ENCODE results near the gene RNF182.
"Not testable (repeated sequence)": the region's sequence is repeated elsewhere in the genome, so short reads cannot be mapped to it uniquely, and the experiment has no call there.

Gene RNF182

DNA sequence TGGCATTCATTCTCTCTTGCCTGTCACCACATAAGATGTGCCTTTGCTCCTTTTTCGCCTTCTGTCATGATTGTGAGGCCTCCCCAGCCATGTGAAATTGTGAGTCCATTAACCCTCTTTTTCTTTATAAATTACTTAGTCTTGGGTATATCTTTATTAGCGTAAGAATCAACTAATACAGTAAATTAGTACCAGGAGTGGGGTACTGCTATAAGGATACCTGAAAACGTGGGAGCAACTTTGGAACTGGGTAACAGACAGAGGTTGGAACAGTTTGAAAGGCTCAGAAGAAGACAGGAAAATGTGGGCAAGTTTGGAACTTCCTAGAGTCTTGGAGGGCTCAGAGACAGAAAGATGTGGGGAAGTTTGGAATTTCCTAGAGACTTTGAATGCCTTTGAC is 46.6 kb downstream of the RNF182 start:
- no peak for DNase-seq (ENCODE audit: low spot score)
- TF ChIP-seq, protein P1, sequence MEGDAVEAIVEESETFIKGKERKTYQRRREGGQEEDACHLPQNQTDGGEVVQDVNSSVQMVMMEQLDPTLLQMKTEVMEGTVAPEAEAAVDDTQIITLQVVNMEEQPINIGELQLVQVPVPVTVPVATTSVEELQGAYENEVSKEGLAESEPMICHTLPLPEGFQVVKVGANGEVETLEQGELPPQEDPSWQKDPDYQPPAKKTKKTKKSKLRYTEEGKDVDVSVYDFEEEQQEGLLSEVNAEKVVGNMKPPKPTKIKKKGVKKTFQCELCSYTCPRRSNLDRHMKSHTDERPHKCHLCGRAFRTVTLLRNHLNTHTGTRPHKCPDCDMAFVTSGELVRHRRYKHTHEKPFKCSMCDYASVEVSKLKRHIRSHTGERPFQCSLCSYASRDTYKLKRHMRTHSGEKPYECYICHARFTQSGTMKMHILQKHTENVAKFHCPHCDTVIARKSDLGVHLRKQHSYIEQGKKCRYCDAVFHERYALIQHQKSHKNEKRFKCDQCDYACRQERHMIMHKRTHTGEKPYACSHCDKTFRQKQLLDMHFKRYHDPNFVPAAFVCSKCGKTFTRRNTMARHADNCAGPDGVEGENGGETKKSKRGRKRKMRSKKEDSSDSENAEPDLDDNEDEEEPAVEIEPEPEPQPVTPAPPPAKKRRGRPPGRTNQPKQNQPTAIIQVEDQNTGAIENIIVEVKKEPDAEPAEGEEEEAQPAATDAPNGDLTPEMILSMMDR (IDR thresholded peaks at IDR 0.05; ENCODE audit: extremely low read depth, missing control alignments): no peak

DNA sequence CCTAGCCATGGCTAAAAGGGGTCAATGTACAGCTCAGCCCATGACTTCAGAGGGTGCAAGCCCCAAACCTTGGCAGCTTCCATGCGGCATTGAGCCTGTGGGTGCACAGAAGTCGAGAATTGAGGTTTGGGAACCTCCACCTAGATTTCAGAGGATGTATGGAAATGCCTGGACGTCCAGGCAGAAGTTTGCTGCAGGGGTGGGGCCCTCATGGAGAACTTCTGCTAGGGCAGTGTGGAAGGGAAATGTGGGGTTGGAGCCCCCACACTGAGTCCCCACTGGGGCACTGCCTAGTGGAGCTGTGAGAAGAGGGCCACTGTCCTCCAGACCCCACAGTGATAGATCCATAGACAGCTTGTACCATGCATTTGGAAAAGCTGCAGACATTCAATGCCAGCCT is 47.9 kb downstream of the RNF182 start:
- not testable (repeated sequence) for DNase-seq (ENCODE audit: low spot score)

GRCh38 chr6:13973422-13973821 is 48.7 kb downstream of the RNF182 start:
- not testable (repeated sequence) for DNase-seq (ENCODE audit: low spot score)

DNA sequence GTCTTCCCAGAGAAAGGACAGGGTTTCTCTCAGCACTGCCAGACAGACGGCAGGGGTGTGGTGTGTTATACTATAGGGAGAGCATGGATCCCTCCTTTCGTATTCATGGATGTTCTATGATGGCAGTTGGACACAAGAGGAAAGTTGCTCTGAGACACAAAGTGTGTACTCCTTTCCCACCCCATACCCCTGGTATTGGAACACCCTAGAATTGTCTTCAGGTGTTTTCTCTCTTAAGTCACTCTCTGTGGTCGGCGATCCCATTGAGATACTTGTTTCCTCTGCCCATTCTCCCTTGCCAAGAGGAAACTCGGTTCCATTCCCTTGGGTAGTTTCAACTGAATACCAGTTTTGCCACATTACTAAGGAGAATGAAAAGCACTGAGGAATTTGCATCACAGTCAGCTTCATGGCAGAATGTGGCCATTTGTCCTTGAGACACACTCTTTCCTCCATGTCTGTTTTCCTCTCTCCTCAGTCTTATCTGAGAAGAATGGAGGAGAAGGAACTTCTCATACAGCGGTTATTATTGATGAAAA is 53.4 kb downstream of the RNF182 start:
- TF ChIP-seq, protein P1 (IDR thresholded peaks at IDR 0.05; ENCODE audit: extremely low read depth, missing control alignments): no peak
- DNase-seq (ENCODE audit: low spot score): no peak

GRCh38 chr6:13978787-13979186 is 54.0 kb downstream of the RNF182 start:
- no peak for DNase-seq (ENCODE audit: low spot score)
- TF ChIP-seq, protein P1 (IDR thresholded peaks at IDR 0.05; ENCODE audit: extremely low read depth, missing control alignments): no peak

GRCh38 chr6:13979284-13980171 is 54.8 kb downstream of the RNF182 start:
- TF ChIP-seq, protein P1 (IDR thresholded peaks at IDR 0.05; ENCODE audit: extremely low read depth, missing control alignments): no peak

DNA sequence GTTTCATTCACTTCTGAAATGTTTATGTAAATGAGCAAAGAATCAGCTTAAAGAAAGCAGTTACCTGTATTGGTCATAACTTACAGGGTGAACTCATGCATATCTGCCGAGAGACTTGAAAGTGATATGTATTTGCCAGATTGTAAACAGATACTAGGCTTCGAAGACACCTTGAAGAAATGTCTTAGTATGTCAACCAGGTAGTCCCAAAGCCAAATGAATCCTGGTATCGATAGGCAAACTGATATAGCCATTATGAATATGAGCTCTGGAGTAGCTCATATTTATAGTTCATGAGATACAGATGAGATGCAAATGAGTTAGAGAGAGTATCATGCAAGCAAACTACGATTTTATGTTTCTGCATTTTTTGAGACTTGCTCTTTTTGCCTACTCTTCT is 55.8 kb downstream of the RNF182 start:
- DNase-seq (ENCODE audit: low spot score): no peak
- TF ChIP-seq, protein P1 (IDR thresholded peaks at IDR 0.05; ENCODE audit: extremely low read depth, missing control alignments): no peak

More at GRCh38 chr6:13979284-13980171, 54.8 kb downstream of the RNF182 start:
- no peak for DNase-seq (ENCODE audit: low spot score)

GRCh38 chr6:13985663-13986325 is 61.0 kb downstream of the RNF182 start:
- DNase-seq (ENCODE audit: low spot score): no peak
- TF ChIP-seq, protein P1 (IDR thresholded peaks at IDR 0.05; ENCODE audit: extremely low read depth, missing control alignments): no peak
